ENCODE measurements around the gene EBF4. TPM values are rescaled to one million over a fixed set of nuclear protein-coding genes. Genes with fewer than 3 reads are reported as not detected.

Gene EBF4
- polyA plus RNA-seq, 1 donor from 2014 or later = 13.2 TPM

DNA sequence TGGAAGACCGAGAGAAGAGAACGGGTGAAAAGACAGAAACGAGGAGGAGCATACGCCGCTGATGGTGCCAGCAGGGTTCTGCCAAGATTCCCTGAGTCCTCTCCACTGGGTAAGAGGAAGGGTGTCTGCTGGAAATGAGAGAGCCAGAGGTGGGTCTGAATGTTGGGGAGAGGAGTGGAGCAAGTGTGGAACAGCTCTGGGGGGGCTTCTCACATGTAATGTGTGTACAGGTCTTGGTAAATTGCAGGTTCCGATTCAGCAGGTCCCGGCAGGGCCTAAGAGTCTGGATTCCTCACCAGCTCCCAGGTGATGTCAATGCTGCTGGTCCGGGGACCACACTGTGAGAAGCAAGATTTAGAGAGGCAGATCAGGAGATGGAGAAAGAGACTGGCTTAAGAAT lies 1.5 kb upstream of the EBF4 start:
- Histone ChIP-seq H3K9me3 (ENCODE audit: low read length) (no peaks in the 10 kb centered on the region), H3K4me3 (ENCODE audit: low read length) (peak overlapping the region; percentile 70), H3K9me2 (ENCODE audit: insufficient read depth, low read length) (no peaks in the 10 kb centered on the region), H3K27ac (ENCODE audit: low read length) (no peak overlapping the region), H3K27me3 (ENCODE audit: insufficient read depth, low read depth, low read length) (peaks cover 50% of the 10 kb centered on the region), H4K20me1 (ENCODE audit: insufficient read depth) (no peaks in the 10 kb centered on the region), H2AFZ (ENCODE audit: low read depth, low read length) (no peak overlapping the region), H3K4me2 (ENCODE audit: low read length) (no peak overlapping the region), H3F3A (ENCODE audit: insufficient read depth, low read length, poor library complexity, severe bottlenecking) (no peaks in the 10 kb centered on the region), H3K79me2 (replicated peaks; ENCODE audit: insufficient read depth, low read length) (no peaks in the 10 kb centered on the region), H3K36me3 (ENCODE audit: insufficient read depth, low read length) (no peaks in the 10 kb centered on the region), H3K9ac (ENCODE audit: low read length) (no peak overlapping the region)
- TF ChIP-seq POLR2AphosphoS5 (IDR thresholded peaks at IDR 0.05) = no peak
- no peak for TF ChIP-seq MXI1 (conservative IDR thresholded peaks at IDR 0.05; ENCODE audit: poor library complexity, severe bottlenecking)
- TF ChIP-seq RAD21 (conservative IDR thresholded peaks at IDR 0.05) = no peak
- no peak for TF ChIP-seq TAF1 (IDR thresholded peaks at IDR 0.05; ENCODE audit: low read depth)
- no peak for TF ChIP-seq EP300 (conservative IDR thresholded peaks at IDR 0.05; ENCODE audit: poor library complexity, severe bottlenecking)
- TF ChIP-seq REST (IDR thresholded peaks at IDR 0.05; ENCODE audit: borderline replicate concordance) = no peak
- no peak for TF ChIP-seq CTCF (IDR thresholded peaks at IDR 0.05; ENCODE audit: poor library complexity, severe bottlenecking)
- TF ChIP-seq SMC3 (conservative IDR thresholded peaks at IDR 0.05; ENCODE audit: poor library complexity) = no peak
- TF ChIP-seq EZH2 (IDR thresholded peaks at IDR 0.05; ENCODE audit: borderline replicate concordance, insufficient read depth, low read length, poor library complexity, severe bottlenecking) = no peak

GRCh38 chr20:2691663-2692035 lies 931 bp upstream of the EBF4 start:
- no peaks in the 10 kb centered on the region for H4K20me1 ChIP-seq (ENCODE audit: insufficient read depth)
- H3K4me2 ChIP-seq (ENCODE audit: low read length) = peak overlapping the region; percentile 41
- TF ChIP-seq REST (IDR thresholded peaks at IDR 0.05; ENCODE audit: borderline replicate concordance) = no peak
- no peak for TF ChIP-seq SMC3 (conservative IDR thresholded peaks at IDR 0.05; ENCODE audit: poor library complexity)
- no peak for TF ChIP-seq MXI1 (conservative IDR thresholded peaks at IDR 0.05; ENCODE audit: poor library complexity, severe bottlenecking)
- no peak for TF ChIP-seq CTCF (IDR thresholded peaks at IDR 0.05; ENCODE audit: poor library complexity, severe bottlenecking)
- TF ChIP-seq EP300 (conservative IDR thresholded peaks at IDR 0.05; ENCODE audit: poor library complexity, severe bottlenecking) = no peak
- TF ChIP-seq RAD21 (conservative IDR thresholded peaks at IDR 0.05) = no peak
- TF ChIP-seq TAF1 (IDR thresholded peaks at IDR 0.05; ENCODE audit: low read depth) = no peak
- TF ChIP-seq POLR2AphosphoS5 (IDR thresholded peaks at IDR 0.05) = no peak
- no peak for TF ChIP-seq EZH2 (IDR thresholded peaks at IDR 0.05; ENCODE audit: borderline replicate concordance, insufficient read depth, low read length, poor library complexity, severe bottlenecking)
- H3K79me2 ChIP-seq (replicated peaks; ENCODE audit: insufficient read depth, low read length) = no peaks in the 10 kb centered on the region
- H3K9me2 ChIP-seq (ENCODE audit: insufficient read depth, low read length) = no peaks in the 10 kb centered on the region
- H3K9me3 ChIP-seq (ENCODE audit: low read length) = no peaks in the 10 kb centered on the region
- H3K4me3 ChIP-seq (ENCODE audit: low read length) = peak overlapping the region; percentile 70
- peaks cover 46% of the 10 kb centered on the region for H3K27me3 ChIP-seq (ENCODE audit: insufficient read depth, low read depth, low read length)
- no peaks in the 10 kb centered on the region for H3K36me3 ChIP-seq (ENCODE audit: insufficient read depth, low read length)
- peak overlapping the region; percentile 68 for H3K9ac ChIP-seq (ENCODE audit: low read length)
- H3K27ac ChIP-seq (ENCODE audit: low read length) = peak overlapping the region; percentile 6
- H3F3A ChIP-seq (ENCODE audit: insufficient read depth, low read length, poor library complexity, severe bottlenecking) = no peaks in the 10 kb centered on the region
- H2AFZ ChIP-seq (ENCODE audit: low read depth, low read length) = no peak overlapping the region

Measured in neural cell (in vitro differentiated cells).